ENCODE data around the gene CNOT2.

Gene CNOT2

DNA sequence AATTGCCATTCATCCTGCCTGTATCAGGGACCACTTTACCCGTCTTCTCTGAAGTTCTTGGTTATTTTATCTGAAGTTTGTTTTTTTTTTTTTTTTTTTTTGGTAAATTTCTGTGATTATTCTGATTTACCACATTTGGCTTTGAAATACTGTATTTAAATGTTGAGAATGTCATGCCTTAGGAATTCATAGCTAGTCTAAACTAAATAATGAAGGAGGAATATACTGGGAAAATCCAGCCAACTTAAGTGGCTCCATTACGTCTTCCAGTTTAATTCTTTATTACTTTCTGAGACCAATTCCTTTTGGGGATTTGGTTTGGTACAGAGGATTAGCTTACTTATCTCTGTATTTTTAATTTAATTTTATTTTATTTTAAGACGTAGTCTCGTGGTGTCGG is 62.6 kb downstream of the CNOT2 start:
- no peak for DNase-seq

- no peak for DNase-seq
These were observed 63.4 kb downstream of the CNOT2 start for GRCh38 chr12:70306676-70307075.

DNA sequence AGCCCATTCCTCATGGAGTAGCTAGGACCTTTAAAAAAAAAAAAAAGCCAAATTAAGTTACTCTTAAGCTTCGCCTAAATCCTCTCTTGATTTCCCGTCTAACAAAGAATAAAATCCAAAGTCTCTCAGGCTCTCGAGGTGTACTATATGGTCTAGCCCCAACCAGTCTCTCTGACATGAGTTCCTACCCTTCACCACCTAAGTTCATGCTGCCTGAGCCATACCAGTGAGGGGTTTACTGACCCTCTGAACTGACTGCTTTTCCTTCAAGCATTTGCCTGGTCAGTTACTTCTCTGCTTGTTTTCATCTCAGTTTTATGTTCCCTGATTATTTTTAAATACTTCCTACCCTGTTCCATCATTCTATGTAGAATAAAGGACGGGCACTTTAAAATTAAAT is 64.6 kb downstream of the CNOT2 start:
- DNase-seq: no peak

- no peak for DNase-seq
These were observed 66.1 kb downstream of the CNOT2 start for GRCh38 chr12:70309348-70309747.

- no peak for DNase-seq
These were observed 70.9 kb downstream of the CNOT2 start for GRCh38 chr12:70314145-70314544.

- DNase-seq: no peak
These were observed 74.5 kb downstream of the CNOT2 start for GRCh38 chr12:70317781-70318180.

DNA sequence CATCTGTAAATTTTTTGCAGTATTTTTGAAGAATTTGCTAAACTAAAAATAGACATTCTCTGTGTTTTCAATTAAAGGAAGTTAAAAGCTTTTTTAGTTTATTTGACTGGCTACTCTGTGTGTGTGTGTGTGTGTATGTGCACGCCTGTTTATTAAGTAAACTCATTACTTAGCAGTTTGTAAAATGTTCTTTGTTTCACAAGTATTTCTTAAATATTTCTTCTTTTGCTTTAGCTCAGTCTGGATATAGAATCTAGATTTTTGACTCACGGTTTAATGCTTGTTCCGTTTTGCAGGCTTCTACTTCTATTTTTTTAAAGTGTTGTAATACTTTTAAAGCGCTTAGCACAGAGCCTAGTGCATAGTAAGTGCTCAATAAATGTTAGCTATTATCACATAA is 76.4 kb downstream of the CNOT2 start:
- no peak for DNase-seq

DNA sequence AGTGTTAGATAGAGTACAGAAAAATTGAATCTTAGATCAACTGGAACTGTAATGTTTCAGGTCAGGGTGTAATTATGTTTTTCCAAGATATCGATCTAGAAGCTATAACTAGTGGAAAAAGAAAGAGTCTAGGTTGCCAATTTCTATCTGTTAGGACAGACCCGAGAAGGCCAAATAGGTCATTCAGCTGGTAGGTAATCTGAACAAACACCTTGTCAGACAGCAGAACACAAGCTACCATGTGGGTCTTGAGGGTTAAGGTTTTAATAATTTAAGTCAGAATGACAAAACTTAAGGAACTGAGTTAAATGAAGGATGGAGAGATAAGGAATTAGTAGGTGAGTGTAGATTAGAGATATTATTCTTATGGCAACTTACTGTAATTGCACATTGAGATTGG is 78.0 kb downstream of the CNOT2 start:
- DNase-seq: no peak

DNA sequence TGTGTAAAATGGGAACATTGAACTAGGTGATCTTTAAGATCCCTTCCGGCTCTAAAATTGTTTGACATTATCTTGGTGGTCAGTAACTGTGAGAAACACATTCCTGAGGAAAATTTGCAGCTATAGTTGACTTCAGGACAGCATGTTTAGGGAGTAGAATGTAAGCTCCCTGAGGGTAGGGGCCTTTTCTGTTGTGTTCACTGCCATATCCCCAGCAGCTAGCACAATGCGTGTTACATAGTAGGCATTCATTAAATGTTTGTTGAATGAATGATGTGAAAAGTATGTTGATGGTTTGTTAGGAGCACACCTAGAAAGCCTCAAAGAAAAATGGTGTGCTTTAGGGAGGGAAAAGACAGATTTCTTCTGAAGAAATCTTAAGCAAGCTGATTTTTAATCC is 84.3 kb downstream of the CNOT2 start:
- DNase-seq: no peak

DNA sequence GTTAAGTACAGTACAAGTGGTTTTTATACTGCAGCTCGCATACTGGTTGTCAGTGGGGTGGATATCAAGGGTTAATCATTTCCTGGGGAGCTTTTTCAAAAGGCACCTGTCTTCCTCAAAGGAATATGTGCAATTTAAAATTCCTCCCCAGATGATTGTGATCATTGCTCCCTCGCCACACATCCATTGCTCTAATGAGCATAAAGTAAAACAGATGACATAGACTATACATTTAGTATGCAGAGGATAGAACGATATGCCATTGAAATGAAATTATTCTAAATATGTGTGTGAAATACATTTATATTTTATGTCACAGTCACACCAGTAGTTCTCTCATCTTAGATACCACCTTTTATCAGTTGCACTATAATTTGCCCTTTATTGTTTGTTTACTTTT is 86.5 kb downstream of the CNOT2 start:
- no peak for DNase-seq

GRCh38 chr12:70330158-70330557 is 86.9 kb downstream of the CNOT2 start:
- DNase-seq: no peak

- DNase-seq: no peak
These were observed 89.0 kb downstream of the CNOT2 start for GRCh38 chr12:70332236-70332635.

- no peak for DNase-seq
These were observed 91.5 kb downstream of the CNOT2 start for GRCh38 chr12:70334742-70335141.

GRCh38 chr12:70338531-70338930 is 95.3 kb downstream of the CNOT2 start:
- DNase-seq: no peak

DNA sequence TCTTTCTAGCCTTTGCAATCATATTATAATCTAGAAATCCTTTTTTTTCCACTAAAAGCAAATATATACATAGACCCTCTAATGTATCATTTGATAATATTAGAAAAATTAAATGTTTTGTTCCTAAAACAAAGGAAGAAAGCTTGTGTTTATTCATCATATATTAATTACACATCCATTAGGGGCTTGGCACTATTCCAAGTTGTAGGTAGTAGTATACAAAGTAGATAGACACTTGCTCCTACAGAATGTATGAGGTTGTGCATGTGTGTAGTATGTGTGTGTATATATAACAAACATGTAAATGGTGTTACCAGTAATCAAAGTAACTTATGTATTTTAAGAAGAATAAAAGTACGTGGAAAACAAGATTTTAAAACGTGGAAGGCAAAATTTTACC is 107.8 kb downstream of the CNOT2 start:
- DNase-seq: no peak

- DNase-seq: no peak
These were observed 110.8 kb downstream of the CNOT2 start for GRCh38 chr12:70353780-70354660.

DNA sequence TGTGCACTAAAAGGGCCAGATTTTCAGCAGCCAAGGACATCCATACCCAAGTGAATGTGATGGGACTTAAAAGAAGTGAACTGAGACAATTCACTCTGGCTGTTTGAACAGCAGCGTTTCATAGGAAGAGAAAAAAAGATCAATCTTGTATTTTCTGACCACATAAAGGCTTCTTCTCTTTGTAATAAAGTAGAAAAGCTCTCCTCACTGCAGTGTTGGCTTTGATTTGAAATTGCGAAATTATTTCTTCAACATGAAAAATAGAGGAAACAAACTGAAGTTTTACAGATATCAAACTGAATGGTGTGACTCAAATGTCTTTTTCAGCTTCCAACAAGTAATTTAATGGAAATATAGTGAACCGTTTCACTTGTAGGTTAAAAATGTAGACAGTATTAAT is 111.6 kb downstream of the CNOT2 start:
- DNase-seq: no peak

DNA sequence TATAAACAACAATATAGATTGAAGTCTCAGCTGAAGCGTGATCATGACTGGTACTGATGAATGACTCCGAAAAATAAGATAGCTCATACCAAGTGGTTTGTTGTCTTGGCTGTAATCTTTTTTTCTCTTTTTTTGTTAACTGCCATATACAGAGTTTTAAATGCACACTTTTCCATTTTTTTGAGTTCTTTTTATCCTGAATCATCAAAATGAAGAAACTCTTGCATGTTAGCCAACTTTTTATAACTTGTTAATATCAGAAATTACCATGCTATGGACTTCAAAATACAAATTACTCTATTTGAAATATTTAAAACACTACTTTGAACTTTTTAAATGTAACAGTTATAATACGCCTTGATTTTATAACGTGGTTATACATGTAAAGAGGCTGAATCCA is 112.7 kb downstream of the CNOT2 start:
- DNase-seq: no peak

DNA sequence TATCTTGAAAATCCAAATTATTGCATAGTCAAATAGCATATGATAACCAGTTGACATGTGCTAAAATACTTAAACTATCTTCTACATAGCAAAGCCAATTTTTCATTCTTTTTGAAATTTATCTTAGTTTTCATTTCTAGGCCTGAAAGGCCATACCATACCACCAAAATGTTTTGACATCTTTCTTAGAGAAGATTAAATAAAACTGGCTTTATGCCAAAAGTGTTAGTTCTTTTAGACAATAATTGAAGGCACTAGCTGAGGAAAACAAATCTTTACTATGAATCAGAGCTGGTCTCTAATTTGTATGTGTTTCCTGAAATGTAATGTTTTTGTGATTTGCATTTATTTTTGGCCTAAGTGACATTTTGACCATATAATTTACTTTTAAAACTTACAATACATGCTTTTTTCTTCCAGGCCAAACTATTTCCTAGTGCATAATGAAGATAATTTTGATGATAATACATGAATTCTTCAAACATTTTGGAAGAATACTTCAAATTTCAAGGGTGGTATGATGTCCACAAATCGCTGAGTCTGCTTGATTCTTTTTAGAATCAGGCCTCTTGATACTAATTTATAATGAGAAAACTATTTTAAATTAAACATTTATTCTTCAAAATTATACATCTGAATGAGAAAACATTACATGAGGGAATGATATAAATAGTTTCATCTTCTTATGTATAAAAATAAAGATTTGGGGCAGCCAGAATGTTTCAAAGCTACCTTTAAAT is 116.4 kb downstream of the CNOT2 start:
- no peak for DNase-seq

- no peak for DNase-seq
These were observed 117.0 kb downstream of the CNOT2 start for GRCh38 chr12:70360218-70360617.

GRCh38 chr12:70364695-70365397 is 121.6 kb downstream of the CNOT2 start:
- no peak for DNase-seq

DNA sequence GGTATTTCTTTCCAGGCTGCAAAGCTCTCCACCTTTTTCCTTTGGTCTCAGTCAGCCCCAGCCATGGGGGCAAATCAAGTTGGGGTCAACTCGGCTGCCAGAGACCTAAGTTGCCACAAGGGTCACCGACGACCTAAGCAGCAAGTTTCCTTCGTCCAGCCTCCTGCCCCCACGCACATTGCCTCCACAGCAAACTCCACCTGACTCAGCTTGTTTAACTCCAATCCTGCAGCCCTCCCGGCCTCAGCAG is 122.1 kb downstream of the CNOT2 start:
- no peak for DNase-seq

DNA sequence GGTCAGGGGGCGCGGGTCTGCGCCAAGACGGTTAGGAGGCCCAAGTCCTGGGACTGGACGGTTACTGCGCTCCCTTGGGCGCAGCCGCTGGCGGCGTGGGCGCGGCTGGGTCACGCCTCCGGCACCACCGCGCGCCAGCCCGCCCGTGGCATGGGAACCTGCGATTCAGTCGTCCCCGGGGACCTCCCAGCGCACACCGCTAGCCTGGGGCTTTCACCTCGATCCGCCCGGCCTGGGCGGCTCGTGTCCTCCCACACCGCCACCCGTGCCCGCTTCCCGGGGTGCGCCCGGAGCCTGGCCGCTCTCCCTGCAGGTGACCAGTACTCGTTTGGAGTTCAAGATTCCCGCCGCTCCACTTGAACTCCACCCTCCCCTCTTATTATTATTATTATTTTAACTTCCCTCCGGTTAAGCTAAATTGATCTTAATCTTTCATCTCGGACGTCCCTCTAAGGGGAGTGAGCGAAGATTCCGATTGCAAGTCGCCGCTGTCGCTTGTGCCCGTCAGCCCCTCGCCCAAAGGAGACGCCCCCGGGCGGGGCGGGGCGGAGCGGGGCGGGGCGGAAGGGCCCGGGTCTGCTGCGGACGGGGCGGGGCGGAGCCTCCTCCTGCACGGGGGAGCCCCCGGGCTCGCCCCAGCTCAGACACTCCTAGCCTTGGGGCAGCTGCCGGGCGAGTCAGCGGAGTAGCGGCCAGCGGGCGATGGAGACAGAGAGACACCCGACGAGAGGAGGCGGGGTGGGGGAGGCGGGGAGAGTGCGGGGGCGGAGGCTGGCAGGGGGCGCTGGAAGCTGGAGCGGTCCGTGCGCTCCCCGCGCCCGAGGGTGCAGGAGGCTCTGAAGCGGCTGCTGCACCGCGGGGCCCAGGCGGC is 122.7 kb downstream of the CNOT2 start, which contains the start of gene KCNMB4:
Gene KCNMB4, plus strand, starts transcription at position 643 of the 871 bp plus-strand sequence. CDS start 445 bp downstream, outside the sequence.
- peak; percentile 59 for DNase-seq

Data from KG1 (cell line).